HG03039 (cell line): ENCODE measurements around the gene STXBP5.

Experiments
- ATAC-seq: cut with Tn5 transposase; IDR thresholded peaks from one replicate; pipeline ENCODE4 v1.9.1; 2021; ENCODE audit warnings: mild to moderate bottlenecking, moderate library complexity; ENCODE audit not compliant: unreplicated experiment

STXBP5 gene

GRCh38 chr6:147429794-147430193, 225.6 kb downstream of the STXBP5 start:
- no peak for ATAC-seq

- no peak for ATAC-seq
These were observed 226.6 kb downstream of the STXBP5 start for GRCh38 chr6:147430811-147431210.

GRCh38 chr6:147434076-147434475, 229.9 kb downstream of the STXBP5 start:
- no peak for ATAC-seq

- no peak for ATAC-seq
These were observed 230.3 kb downstream of the STXBP5 start for GRCh38 chr6:147434516-147434915.

GRCh38 chr6:147437615-147438014, 233.4 kb downstream of the STXBP5 start:
- ATAC-seq: no peak

GRCh38 chr6:147438758-147439528, 234.7 kb downstream of the STXBP5 start:
- peak; percentile 54 for ATAC-seq
